ENCODE results near the gene JAKMIP2.

JAKMIP2 gene

DNA sequence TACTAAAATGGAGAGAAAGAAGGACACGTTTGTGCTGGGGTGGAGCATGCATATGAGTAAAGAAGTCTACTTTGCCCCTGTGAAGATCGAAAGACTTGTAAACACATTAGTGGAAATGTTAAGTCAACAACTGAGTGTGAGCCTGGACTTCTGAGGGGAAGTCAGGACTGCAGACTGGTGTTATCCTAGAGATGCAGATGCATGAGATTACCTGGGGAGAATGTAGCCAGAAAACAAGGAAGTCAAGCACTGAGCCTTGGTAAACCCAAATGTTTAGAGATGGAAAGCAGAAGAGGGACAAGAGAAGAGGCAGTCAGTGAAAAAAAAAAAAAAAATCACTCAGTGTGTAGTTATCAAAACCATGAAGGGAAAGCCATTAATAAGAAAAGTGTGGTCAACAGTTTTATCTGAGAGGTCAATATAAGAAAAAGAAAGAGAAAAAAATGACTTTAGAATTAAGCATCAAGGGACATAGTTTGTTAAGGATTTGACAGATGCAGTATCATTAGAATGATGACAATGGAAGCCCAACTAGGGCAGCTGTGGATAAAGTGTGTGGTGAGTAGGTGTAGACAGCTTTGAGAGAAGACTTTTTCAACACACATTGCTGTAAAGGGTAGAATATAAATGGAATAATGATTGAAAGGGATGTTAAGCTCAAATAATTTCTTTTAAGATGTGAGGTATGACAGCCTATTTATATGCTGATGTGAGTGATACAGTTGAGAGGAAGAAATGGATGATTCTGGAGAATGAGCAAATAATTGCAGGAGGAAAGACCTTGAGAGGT lies 22.2 kb downstream of the JAKMIP2 start:
- Histone ChIP-seq H3K27ac (no peak overlapping the region), H3K9me3 (ENCODE audit: low read depth, low read length) (no peaks in the 10 kb centered on the region), H3K4me3 (no peak overlapping the region), H3K9ac (ENCODE audit: insufficient read length) (no peak overlapping the region), H3K36me3 (ENCODE audit: insufficient read depth, low read length) (0 out of 2 replicates have a peak, but pooled peaks cover 23% of the 10 kb centered on the region)
- no peak for DNase-seq (ENCODE audit: low read depth, low spot score)
- no peak for TF ChIP-seq POLR2AphosphoS5 (IDR thresholded peaks at IDR 0.05; ENCODE audit: borderline replicate concordance, low read depth, low read length)
- TF ChIP-seq EZH2 (IDR thresholded peaks at IDR 0.05), result no peak

DNA sequence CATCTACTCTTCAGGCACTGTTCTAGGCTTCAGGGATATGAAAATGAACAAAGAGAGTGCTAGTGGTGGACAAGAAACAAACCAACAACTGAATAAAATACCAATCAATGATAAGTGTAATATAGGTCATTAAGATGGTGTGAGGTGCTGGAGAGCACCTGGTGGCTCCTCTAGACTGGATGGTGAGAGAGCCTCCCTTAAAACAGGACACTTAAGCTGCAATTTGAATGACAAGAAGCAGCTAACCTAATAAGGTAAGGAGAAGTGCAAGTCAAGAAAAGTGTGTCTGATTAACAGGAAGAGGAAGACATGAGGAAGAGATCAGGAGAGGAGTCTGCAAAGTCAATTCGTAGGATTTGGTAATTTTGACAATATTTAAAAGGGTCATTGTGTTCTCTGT lies 23.1 kb downstream of the JAKMIP2 start:
- DNase-seq (ENCODE audit: low read depth, low spot score), result no peak
- Histone ChIP-seq H3K9ac (ENCODE audit: insufficient read length) (no peak overlapping the region), H3K9me3 (ENCODE audit: low read depth, low read length) (no peaks in the 10 kb centered on the region), H3K4me3 (no peak overlapping the region), H3K27ac (no peak overlapping the region), H3K36me3 (ENCODE audit: insufficient read depth, low read length) (0 out of 2 replicates have a peak, but pooled peaks cover 23% of the 10 kb centered on the region)
- TF ChIP-seq EZH2 (IDR thresholded peaks at IDR 0.05), result no peak
- no peak for TF ChIP-seq POLR2AphosphoS5 (IDR thresholded peaks at IDR 0.05; ENCODE audit: borderline replicate concordance, low read depth, low read length)
- no peak for TF ChIP-seq FOXP2 (optimal IDR thresholded peaks at IDR 0.05; ENCODE audit: control extremely low read depth, extremely low read length, insufficient read depth)

DNA sequence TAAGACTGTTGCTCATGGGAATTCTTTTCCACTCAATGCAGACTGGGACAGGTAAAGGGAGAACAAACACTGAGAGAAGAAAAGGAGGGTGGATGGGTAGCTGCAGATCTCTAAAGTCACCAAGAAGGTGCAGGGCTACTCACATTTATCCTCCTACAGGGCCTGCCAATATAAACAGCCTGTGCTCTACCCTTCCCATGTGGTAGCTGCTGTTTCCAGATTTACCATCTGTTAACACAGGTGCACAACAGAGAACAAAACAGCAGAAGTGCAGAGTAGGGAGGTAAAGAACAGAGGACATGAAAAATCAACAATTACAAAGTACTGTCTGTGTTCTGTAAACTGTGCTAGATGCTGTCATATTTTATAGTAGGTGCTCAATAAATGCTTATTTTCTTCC lies 26.0 kb downstream of the JAKMIP2 start:
- Histone ChIP-seq H3K4me3 (no peak overlapping the region), H3K36me3 (ENCODE audit: insufficient read depth, low read length) (peaks cover 33% of the 10 kb centered on the region), H3K27ac (peak overlapping the region; percentile 59; the same call in 1 of the 2 replicates), H3K9me3 (ENCODE audit: low read depth, low read length) (no peaks in the 10 kb centered on the region), H3K9ac (ENCODE audit: insufficient read length) (no peak overlapping the region)
- DNase-seq (ENCODE audit: low read depth, low spot score), result no peak
- TF ChIP-seq EZH2 (IDR thresholded peaks at IDR 0.05) (no peak), FOXP2 (optimal IDR thresholded peaks at IDR 0.05; ENCODE audit: control extremely low read depth, extremely low read length, insufficient read depth) (no peak), POLR2AphosphoS5 (IDR thresholded peaks at IDR 0.05; ENCODE audit: borderline replicate concordance, low read depth, low read length) (no peak)

- H3K36me3 ChIP-seq (ENCODE audit: insufficient read depth, low read length), result peaks cover 32% of the 10 kb centered on the region
- TF ChIP-seq FOXP2 (optimal IDR thresholded peaks at IDR 0.05; ENCODE audit: control extremely low read depth, extremely low read length, insufficient read depth) (no peak), EZH2 (IDR thresholded peaks at IDR 0.05) (no peak), POLR2AphosphoS5 (IDR thresholded peaks at IDR 0.05; ENCODE audit: borderline replicate concordance, low read depth, low read length) (no peak)
- peak overlapping the region; percentile 20 for H3K4me3 ChIP-seq
- H3K9me3 ChIP-seq (ENCODE audit: low read depth, low read length), result no peaks in the 10 kb centered on the region
- DNase-seq (ENCODE audit: low read depth, low spot score), result no peak
- H3K9ac ChIP-seq (ENCODE audit: insufficient read length), result peak overlapping the region; percentile 44
- H3K27ac ChIP-seq, result peak overlapping the region; percentile 89
These were observed 28.0 kb downstream of the JAKMIP2 start for GRCh38 chr5:147754372-147755122.

DNA sequence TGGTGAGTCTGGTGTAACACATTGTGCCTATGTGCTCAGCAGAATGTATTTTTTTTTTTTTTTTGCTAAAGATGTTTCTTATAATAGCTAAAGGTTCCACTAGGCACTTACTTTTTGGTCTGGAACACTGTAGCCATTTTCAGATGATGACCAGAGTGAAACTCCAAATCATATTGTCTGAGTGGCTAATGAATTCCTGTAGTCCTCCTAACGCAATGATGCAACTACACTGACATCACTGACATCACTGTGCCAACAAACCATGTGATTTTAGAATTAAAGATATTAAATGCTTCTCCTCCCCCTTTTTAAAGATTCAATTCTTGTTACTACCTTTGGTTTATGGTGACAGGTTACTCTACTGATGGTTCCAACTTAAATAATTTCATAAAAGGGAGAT lies 28.8 kb downstream of the JAKMIP2 start:
- Histone ChIP-seq H3K36me3 (ENCODE audit: insufficient read depth, low read length) (peaks cover 24% of the 10 kb centered on the region), H3K9me3 (ENCODE audit: low read depth, low read length) (no peaks in the 10 kb centered on the region), H3K4me3 (0 out of 2 replicates have a peak overlapping the region, but pooled peaks have one; percentile 20), H3K27ac (peak overlapping the region; percentile 89), H3K9ac (ENCODE audit: insufficient read length) (peak overlapping the region; percentile 44)
- no peak for DNase-seq (ENCODE audit: low read depth, low spot score)
- no peak for TF ChIP-seq FOXP2 (optimal IDR thresholded peaks at IDR 0.05; ENCODE audit: control extremely low read depth, extremely low read length, insufficient read depth)
- no peak for TF ChIP-seq EZH2 (IDR thresholded peaks at IDR 0.05)
- no peak for TF ChIP-seq POLR2AphosphoS5 (IDR thresholded peaks at IDR 0.05; ENCODE audit: borderline replicate concordance, low read depth, low read length)

- H3K9ac ChIP-seq (ENCODE audit: insufficient read length), result no peak overlapping the region
- H3K36me3 ChIP-seq (ENCODE audit: insufficient read depth, low read length), result peaks cover 20% of the 10 kb centered on the region
- no peak for DNase-seq (ENCODE audit: low read depth, low spot score)
- H3K4me3 ChIP-seq, result no peak overlapping the region; the same call in 1 of the 2 replicates
- no peaks in the 10 kb centered on the region for H3K9me3 ChIP-seq (ENCODE audit: low read depth, low read length)
- TF ChIP-seq FOXP2 (optimal IDR thresholded peaks at IDR 0.05; ENCODE audit: control extremely low read depth, extremely low read length, insufficient read depth), result no peak
- no peak for TF ChIP-seq POLR2AphosphoS5 (IDR thresholded peaks at IDR 0.05; ENCODE audit: borderline replicate concordance, low read depth, low read length)
- no peak for TF ChIP-seq EZH2 (IDR thresholded peaks at IDR 0.05)
- peak overlapping the region; percentile 89 for H3K27ac ChIP-seq
These were observed 29.8 kb downstream of the JAKMIP2 start for GRCh38 chr5:147752666-147753290.

- TF ChIP-seq POLR2AphosphoS5 (IDR thresholded peaks at IDR 0.05; ENCODE audit: borderline replicate concordance, low read depth, low read length) (no peak), FOXP2 (optimal IDR thresholded peaks at IDR 0.05; ENCODE audit: control extremely low read depth, extremely low read length, insufficient read depth) (no peak), EZH2 (IDR thresholded peaks at IDR 0.05) (no peak)
- Histone ChIP-seq H3K27ac (peak overlapping the region; percentile 89), H3K4me3 (peak overlapping the region; percentile 5; the same call in 1 of the 2 replicates), H3K9me3 (ENCODE audit: low read depth, low read length) (no peaks in the 10 kb centered on the region), H3K36me3 (ENCODE audit: insufficient read depth, low read length) (peaks cover 14% of the 10 kb centered on the region), H3K9ac (ENCODE audit: insufficient read length) (peak overlapping the region; percentile 24)
- no peak for DNase-seq (ENCODE audit: low read depth, low spot score)
These were observed 30.5 kb downstream of the JAKMIP2 start for GRCh38 chr5:147752033-147752432.

All from SK-N-MC (cell line).